HepG2 (cell line): ENCODE results near the gene GSDME. TPM values are rescaled to one million over a fixed set of nuclear protein-coding genes. Genes with fewer than 3 reads are reported as not detected.

Source experiments
- IRF9 ChIP-seq: sonication (generic); formaldehyde crosslinking; IDR thresholded peaks from 2 replicates; pipeline ENCODE4 v1.8.0; 2022; ENCODE audit warnings: missing genetic modification reagents, mild to moderate bottlenecking, borderline replicate concordance
- ISX ChIP-seq: sonication (generic); formaldehyde crosslinking; conservative IDR thresholded peaks from 2 replicates; pipeline ENCODE4 v1.5.0; 2020; ENCODE audit warnings: missing genetic modification reagents
- MED1 ChIP-seq: sonication (generic); formaldehyde crosslinking; IDR thresholded peaks from 2 replicates; pipeline ENCODE4 v1.4.0; 2020; ENCODE audit warnings: missing genetic modification reagents
- NR2F2 ChIP-seq: IDR thresholded peaks from 2 replicates; pipeline ENCODE4 v1.6.1; 2012; ENCODE audit warnings: low read depth, inconsistent platforms, borderline replicate concordance
- SNAPC2 ChIP-seq: sonication (generic); formaldehyde crosslinking; IDR thresholded peaks from 2 replicates; pipeline ENCODE4 v1.8.1; 2022; ENCODE audit warnings: mild to moderate bottlenecking, missing genetic modification reagents
- SP5 ChIP-seq: IDR thresholded peaks from 2 replicates; pipeline ENCODE4 v1.6.1; 2016; ENCODE audit warnings: low read depth, borderline replicate concordance
- ZBTB1 ChIP-seq: sonication (generic); formaldehyde crosslinking; IDR thresholded peaks from 2 replicates; pipeline ENCODE4 v1.4.0; 2020; ENCODE audit warnings: missing genetic modification reagents, borderline replicate concordance
- ZNF142 ChIP-seq: sonication (generic); formaldehyde crosslinking; IDR thresholded peaks from 2 replicates; pipeline ENCODE4 v1.4.0; 2020; ENCODE audit warnings: missing genetic modification reagents
- ZNF468 ChIP-seq: sonication (generic); formaldehyde crosslinking; IDR thresholded peaks from 2 replicates; pipeline ENCODE4 v1.8.0; 2022; ENCODE audit warnings: mild to moderate bottlenecking, moderate library complexity, missing genetic modification reagents
- ZNF687 ChIP-seq: sonication (generic); formaldehyde crosslinking; IDR thresholded peaks from 2 replicates; pipeline ENCODE4 v1.5.1; 2020; ENCODE audit warnings: mild to moderate bottlenecking, missing genetic modification reagents, moderate library complexity
- ZNF776 ChIP-seq: sonication (generic); formaldehyde crosslinking; IDR thresholded peaks from 2 replicates; pipeline ENCODE4 v1.4.0; 2020; ENCODE audit warnings: mild to moderate bottlenecking, missing genetic modification reagents
- polyA plus RNA-seq, 8 experiments: library from polyadenylated mRNA; depleted of rRNA in 3 of 8; stranded (reverse) in 7 of 8; unstranded in 1 of 8; fragments of >200 nt; fragmentation: Illumina TruSeq in 4 of 8; extraction: Trizol in 4 of 8; gene quantifications; 2 replicates each; pipeline versions ENCODE4 v1.2.1 to v1.2.3, GENCODE V29; 2011 to 2016; ENCODE audit warnings: low read depth in 4 of 8, missing spikeins in 1 of 8, mixed read lengths in 1 of 8; ENCODE audit not compliant: insufficient read depth in 1 of 8
- total RNA-seq, 5 experiments: library from RNA; depleted of rRNA; stranded (reverse); fragments of >200 nt; fragmentation: Illumina TruSeq; extraction: Trizol; gene quantifications; 2 replicates each; pipeline ENCODE4 v1.2.3, GENCODE V29; 2016; ENCODE audit warnings: low read depth in 1 of 5
- TF ChIP-seq, protein P1 (sequence below): sonication (generic); formaldehyde crosslinking; conservative IDR thresholded peaks from 2 replicates; pipeline ENCODE4 v1.4.0; 2020; ENCODE audit warnings: missing genetic modification reagents
- TF ChIP-seq, protein P2 (sequence below): sonication (generic); formaldehyde crosslinking; IDR thresholded peaks from 2 replicates; pipeline ENCODE4 v1.4.0; 2020; ENCODE audit warnings: mild to moderate bottlenecking, low read depth, missing genetic modification reagents

Gene GSDME
- total and polyA plus RNA-seq, 2 of the 13 experiments (the other 11 are each of a cell fraction or from before 2014, with no cell fraction given) = 19.2 to 28.2 TPM

DNA sequence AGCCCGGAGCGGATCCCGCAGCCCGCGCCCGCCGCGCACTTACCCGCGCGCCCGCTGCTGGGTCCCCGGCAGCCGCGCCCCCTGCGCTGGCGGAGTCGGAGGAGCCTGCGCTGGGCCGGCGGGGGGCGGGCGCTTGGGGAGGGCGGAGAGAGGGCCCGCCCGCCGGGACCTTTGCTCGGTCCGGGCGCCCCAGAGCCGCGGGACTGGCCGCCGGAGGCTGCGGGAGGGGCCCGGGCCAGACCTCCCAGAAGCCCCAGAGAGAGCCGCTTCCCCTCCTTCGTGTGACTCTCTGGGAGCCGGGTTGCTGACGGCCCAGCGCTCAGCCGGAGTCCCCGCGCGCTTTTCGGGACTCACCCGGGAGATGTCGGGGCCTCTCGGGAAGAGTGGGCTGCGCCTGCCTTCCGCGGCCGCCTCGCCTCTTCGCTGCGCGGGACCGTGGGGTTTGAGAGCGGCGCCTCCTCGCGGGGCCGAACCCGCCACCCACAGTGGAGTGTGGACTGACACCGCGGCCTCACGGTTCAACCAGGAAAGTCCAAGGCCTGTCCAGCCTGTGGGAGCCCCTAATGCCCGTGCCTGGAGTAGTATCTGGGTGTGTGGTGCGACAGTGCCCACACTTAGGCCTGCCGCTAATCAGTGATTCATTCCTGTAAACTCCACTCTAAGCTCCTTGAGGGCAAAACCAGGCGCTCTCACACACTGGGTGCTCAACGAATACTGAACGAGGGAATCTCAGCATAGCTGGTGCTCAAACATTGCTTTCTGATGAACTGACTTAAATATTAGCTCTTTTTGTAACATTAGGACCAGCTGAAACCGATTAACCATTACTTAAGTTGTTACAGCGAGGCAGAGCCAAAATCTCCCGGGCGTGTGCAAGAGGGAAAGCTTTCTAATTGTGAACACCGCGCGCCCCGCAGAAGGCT, at the start of gene GSDME (continued):
- TF ChIP-seq ZNF687 (peak; percentile 80), ZNF142 (CRISPR knock-in tag) (no peak; the same call in 1 of the 2 replicates), ZNF776 (CRISPR knock-in tag) (no peak), MED1 (CRISPR knock-in tag) (no peak; the same call in 1 of the 2 replicates), ZNF468 (CRISPR knock-in tag) (no peak), SP5 (CRISPR knock-in tag) (no peak), NR2F2 (no peak), ISX (CRISPR knock-in tag) (no peak), ZBTB1 (CRISPR knock-in tag) (no peak), IRF9 (CRISPR knock-in tag) (peak; percentile 63; the same call in 1 of the 2 replicates), SNAPC2 (CRISPR knock-in tag) (no peak)
- TF ChIP-seq, protein P1, sequence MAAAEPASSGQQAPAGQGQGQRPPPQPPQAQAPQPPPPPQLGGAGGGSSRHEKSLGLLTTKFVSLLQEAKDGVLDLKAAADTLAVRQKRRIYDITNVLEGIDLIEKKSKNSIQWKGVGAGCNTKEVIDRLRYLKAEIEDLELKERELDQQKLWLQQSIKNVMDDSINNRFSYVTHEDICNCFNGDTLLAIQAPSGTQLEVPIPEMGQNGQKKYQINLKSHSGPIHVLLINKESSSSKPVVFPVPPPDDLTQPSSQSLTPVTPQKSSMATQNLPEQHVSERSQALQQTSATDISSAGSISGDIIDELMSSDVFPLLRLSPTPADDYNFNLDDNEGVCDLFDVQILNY (CRISPR knock-in tag) = no peak
- TF ChIP-seq, protein P2, sequence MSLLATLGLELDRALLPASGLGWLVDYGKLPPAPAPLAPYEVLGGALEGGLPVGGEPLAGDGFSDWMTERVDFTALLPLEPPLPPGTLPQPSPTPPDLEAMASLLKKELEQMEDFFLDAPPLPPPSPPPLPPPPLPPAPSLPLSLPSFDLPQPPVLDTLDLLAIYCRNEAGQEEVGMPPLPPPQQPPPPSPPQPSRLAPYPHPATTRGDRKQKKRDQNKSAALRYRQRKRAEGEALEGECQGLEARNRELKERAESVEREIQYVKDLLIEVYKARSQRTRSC = no peak
